Choroid plexus epithelial cell (primary cell): ENCODE measurements around the gene PRXL2C.
"Not testable (repeated sequence)": the region's sequence is repeated elsewhere in the genome, so short reads cannot be mapped to it uniquely, and the experiment has no call there.

Experiments used
- DNase-seq: peaks from one replicate; pipeline ENCODE4 v3.0.0-alpha.2; 2010; ENCODE audit warnings: low read depth
- H3K4me3 ChIP-seq: 2 replicates; pipeline ENCODE4 v1.5.1; 2011; ENCODE audit warnings: low read depth, mild to moderate bottlenecking, control low read depth, low read length, moderate library complexity
- CTCF ChIP-seq: conservative IDR thresholded peaks from 2 replicates; pipeline ENCODE4 v1.5.1; 2011; ENCODE audit warnings: low read depth, mild to moderate bottlenecking, control low read depth, inconsistent platforms, low read length, moderate library complexity

The PRXL2C gene

GRCh38 chr9:96646081-96646991, 8.8 kb downstream of the PRXL2C start:
- DNase-seq: peak; percentile 77
- TF ChIP-seq CTCF: no peak
- no peak overlapping the region for H3K4me3 ChIP-seq

- H3K4me3 ChIP-seq: no peak overlapping the region
- TF ChIP-seq CTCF: no peak
- no peak for DNase-seq
Measured at GRCh38 chr9:96644137-96644536, 11.0 kb downstream of the PRXL2C start.

GRCh38 chr9:96641514-96641913, 13.6 kb downstream of the PRXL2C start:
- no peak for DNase-seq
- H3K4me3 ChIP-seq: no peak overlapping the region
- TF ChIP-seq CTCF: no peak

GRCh38 chr9:96638606-96639364, 16.3 kb downstream of the PRXL2C start:
- H3K4me3 ChIP-seq: no peak overlapping the region
- TF ChIP-seq CTCF: no peak
- DNase-seq: no peak

- DNase-seq: no peak
- TF ChIP-seq CTCF: no peak
- no peak overlapping the region for H3K4me3 ChIP-seq
Measured at GRCh38 chr9:96636368-96636767, 18.7 kb downstream of the PRXL2C start.

- not testable (repeated sequence) for DNase-seq, H3K4me3 ChIP-seq
Measured at GRCh38 chr9:96633579-96633978, 21.5 kb downstream of the PRXL2C start.

- no peak for DNase-seq
- H3K4me3 ChIP-seq: no peak overlapping the region
- no peak for TF ChIP-seq CTCF
Measured at GRCh38 chr9:96626912-96627311, 28.2 kb downstream of the PRXL2C start.
